ENCODE measurements around the gene TMEM82.

The TMEM82 gene

GRCh38 chr1:15758953-15759661 is 16.8 kb downstream of the TMEM82 start (continued):
- TF ChIP-seq, protein P1, sequence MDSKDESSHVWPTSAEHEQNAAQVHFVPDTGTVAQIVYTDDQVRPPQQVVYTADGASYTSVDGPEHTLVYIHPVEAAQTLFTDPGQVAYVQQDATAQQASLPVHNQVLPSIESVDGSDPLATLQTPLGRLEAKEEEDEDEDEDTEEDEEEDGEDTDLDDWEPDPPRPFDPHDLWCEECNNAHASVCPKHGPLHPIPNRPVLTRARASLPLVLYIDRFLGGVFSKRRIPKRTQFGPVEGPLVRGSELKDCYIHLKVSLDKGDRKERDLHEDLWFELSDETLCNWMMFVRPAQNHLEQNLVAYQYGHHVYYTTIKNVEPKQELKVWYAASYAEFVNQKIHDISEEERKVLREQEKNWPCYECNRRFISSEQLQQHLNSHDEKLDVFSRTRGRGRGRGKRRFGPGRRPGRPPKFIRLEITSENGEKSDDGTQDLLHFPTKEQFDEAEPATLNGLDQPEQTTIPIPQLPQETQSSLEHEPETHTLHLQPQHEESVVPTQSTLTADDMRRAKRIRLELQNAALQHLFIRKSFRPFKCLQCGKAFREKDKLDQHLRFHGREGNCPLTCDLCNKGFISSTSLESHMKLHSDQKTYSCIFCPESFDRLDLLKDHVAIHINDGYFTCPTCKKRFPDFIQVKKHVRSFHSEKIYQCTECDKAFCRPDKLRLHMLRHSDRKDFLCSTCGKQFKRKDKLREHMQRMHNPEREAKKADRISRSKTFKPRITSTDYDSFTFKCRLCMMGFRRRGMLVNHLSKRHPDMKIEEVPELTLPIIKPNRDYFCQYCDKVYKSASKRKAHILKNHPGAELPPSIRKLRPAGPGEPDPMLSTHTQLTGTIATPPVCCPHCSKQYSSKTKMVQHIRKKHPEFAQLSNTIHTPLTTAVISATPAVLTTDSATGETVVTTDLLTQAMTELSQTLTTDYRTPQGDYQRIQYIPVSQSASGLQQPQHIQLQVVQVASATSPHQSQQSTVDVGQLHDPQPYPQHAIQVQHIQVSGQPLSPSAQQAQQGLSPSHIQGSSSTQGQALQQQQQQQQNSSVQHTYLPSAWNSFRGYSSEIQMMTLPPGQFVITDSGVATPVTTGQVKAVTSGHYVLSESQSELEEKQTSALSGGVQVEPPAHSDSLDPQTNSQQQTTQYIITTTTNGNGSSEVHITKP (tag by site-specific recombination; IDR thresholded peaks at IDR 0.05): 0 out of 2 replicates have a peak, but pooled peaks have one; percentile 28
- TF ChIP-seq ZNF140 (tag by site-specific recombination; IDR thresholded peaks at IDR 0.05): no peak
- TF ChIP-seq GFI1B (tag by site-specific recombination; IDR thresholded peaks at IDR 0.05): no peak
- 0 out of 2 replicates have a peak, but pooled peaks have one; percentile 9 for TF ChIP-seq IKZF3 (tag by site-specific recombination; IDR thresholded peaks at IDR 0.05)
- no peak for TF ChIP-seq MEIS1 (CRISPR knock-in tag; IDR thresholded peaks at IDR 0.05; ENCODE audit: borderline replicate concordance)

GRCh38 chr1:15760520-15761211 is 18.4 kb downstream of the TMEM82 start:
- H3K9me3 ChIP-seq (ENCODE audit: control insufficient read depth, insufficient read depth, low read depth, low read length): no peaks in the 10 kb centered on the region
- H3K4me1 ChIP-seq (ENCODE audit: control insufficient read depth, insufficient read depth, low read length): peaks cover 7% of the 10 kb centered on the region; the same call in 1 of the 2 replicates
- POLR2A ChIA-PET: interaction anchor here (0.5 to 1.2 kb wide), 4 partner anchors 69 to 142 kb away, joined by 4 to 9 read pairs (median 5); partner anchors contain the start of gene SPEN
- CTCF ChIA-PET: interaction anchor here (0.9 to 1.3 kb wide), 2 partner anchors 19 to 31 kb away, joined by 3 to 10 read pairs; no protein-coding TSS in a partner anchor
- H3K27ac ChIP-seq (ENCODE audit: extremely low read depth, low read depth, low read length): no peak overlapping the region
- H3K36me3 ChIP-seq (ENCODE audit: control insufficient read depth in 2 of 2, insufficient read depth in 1 of 2, low read length in 2 of 2): peaks cover 0 to 17% of the 10 kb centered on the region in 2 experiments; a peak in 1 of 3 replicates
- no peak overlapping the region for H3K4me3 ChIP-seq (ENCODE audit: low read depth, low read length)
- TF ChIP-seq, protein P2, sequence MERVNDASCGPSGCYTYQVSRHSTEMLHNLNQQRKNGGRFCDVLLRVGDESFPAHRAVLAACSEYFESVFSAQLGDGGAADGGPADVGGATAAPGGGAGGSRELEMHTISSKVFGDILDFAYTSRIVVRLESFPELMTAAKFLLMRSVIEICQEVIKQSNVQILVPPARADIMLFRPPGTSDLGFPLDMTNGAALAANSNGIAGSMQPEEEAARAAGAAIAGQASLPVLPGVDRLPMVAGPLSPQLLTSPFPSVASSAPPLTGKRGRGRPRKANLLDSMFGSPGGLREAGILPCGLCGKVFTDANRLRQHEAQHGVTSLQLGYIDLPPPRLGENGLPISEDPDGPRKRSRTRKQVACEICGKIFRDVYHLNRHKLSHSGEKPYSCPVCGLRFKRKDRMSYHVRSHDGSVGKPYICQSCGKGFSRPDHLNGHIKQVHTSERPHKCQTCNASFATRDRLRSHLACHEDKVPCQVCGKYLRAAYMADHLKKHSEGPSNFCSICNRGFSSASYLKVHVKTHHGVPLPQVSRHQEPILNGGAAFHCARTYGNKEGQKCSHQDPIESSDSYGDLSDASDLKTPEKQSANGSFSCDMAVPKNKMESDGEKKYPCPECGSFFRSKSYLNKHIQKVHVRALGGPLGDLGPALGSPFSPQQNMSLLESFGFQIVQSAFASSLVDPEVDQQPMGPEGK (tag by site-specific recombination; IDR thresholded peaks at IDR 0.05): peak; percentile 76
- no peak for TF ChIP-seq ZNF311 (tag by site-specific recombination; IDR thresholded peaks at IDR 0.05; ENCODE audit: borderline replicate concordance)
- TF ChIP-seq ZNF473 (tag by site-specific recombination; IDR thresholded peaks at IDR 0.05): no peak
- TF ChIP-seq ZNF157 (tag by site-specific recombination; IDR thresholded peaks at IDR 0.05): no peak
- TF ChIP-seq, protein P3, sequence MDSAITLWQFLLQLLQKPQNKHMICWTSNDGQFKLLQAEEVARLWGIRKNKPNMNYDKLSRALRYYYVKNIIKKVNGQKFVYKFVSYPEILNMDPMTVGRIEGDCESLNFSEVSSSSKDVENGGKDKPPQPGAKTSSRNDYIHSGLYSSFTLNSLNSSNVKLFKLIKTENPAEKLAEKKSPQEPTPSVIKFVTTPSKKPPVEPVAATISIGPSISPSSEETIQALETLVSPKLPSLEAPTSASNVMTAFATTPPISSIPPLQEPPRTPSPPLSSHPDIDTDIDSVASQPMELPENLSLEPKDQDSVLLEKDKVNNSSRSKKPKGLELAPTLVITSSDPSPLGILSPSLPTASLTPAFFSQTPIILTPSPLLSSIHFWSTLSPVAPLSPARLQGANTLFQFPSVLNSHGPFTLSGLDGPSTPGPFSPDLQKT (IDR thresholded peaks at IDR 0.05; ENCODE audit: borderline replicate concordance, low read depth, low read length): no peak
- no peak for TF ChIP-seq ZXDB (tag by site-specific recombination; IDR thresholded peaks at IDR 0.05)
- TF ChIP-seq, protein P4, sequence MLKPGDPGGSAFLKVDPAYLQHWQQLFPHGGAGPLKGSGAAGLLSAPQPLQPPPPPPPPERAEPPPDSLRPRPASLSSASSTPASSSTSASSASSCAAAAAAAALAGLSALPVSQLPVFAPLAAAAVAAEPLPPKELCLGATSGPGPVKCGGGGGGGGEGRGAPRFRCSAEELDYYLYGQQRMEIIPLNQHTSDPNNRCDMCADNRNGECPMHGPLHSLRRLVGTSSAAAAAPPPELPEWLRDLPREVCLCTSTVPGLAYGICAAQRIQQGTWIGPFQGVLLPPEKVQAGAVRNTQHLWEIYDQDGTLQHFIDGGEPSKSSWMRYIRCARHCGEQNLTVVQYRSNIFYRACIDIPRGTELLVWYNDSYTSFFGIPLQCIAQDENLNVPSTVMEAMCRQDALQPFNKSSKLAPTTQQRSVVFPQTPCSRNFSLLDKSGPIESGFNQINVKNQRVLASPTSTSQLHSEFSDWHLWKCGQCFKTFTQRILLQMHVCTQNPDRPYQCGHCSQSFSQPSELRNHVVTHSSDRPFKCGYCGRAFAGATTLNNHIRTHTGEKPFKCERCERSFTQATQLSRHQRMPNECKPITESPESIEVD (tag by site-specific recombination; IDR thresholded peaks at IDR 0.05): no peak
- TF ChIP-seq PRDM1 (tag by site-specific recombination; IDR thresholded peaks at IDR 0.05): no peak
- TF ChIP-seq ZNF510 (tag by site-specific recombination; IDR thresholded peaks at IDR 0.05; ENCODE audit: insufficient replicate concordance): no peak
- peak; percentile 89 for TF ChIP-seq ZIC2 (tag by site-specific recombination; IDR thresholded peaks at IDR 0.05)
- TF ChIP-seq ZSCAN16 (tag by site-specific recombination; IDR thresholded peaks at IDR 0.05): no peak
- no peak for TF ChIP-seq ZNF791 (tag by site-specific recombination; IDR thresholded peaks at IDR 0.05)
- no peak for TF ChIP-seq MZF1 (tag by site-specific recombination; IDR thresholded peaks at IDR 0.05; ENCODE audit: borderline replicate concordance)
- TF ChIP-seq ZBTB20 (tag by site-specific recombination; IDR thresholded peaks at IDR 0.05): no peak
- TF ChIP-seq, protein P5, sequence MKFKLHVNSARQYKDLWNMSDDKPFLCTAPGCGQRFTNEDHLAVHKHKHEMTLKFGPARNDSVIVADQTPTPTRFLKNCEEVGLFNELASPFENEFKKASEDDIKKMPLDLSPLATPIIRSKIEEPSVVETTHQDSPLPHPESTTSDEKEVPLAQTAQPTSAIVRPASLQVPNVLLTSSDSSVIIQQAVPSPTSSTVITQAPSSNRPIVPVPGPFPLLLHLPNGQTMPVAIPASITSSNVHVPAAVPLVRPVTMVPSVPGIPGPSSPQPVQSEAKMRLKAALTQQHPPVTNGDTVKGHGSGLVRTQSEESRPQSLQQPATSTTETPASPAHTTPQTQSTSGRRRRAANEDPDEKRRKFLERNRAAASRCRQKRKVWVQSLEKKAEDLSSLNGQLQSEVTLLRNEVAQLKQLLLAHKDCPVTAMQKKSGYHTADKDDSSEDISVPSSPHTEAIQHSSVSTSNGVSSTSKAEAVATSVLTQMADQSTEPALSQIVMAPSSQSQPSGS (tag by site-specific recombination; IDR thresholded peaks at IDR 0.05; ENCODE audit: low read depth): no peak
- TF ChIP-seq SP3 (tag by site-specific recombination; IDR thresholded peaks at IDR 0.05): no peak
- TF ChIP-seq IKZF3 (tag by site-specific recombination; IDR thresholded peaks at IDR 0.05): peak; percentile 51; the same call in 1 of the 2 replicates
